TTC549 (cell line): ENCODE results near the gene XG.
"Not testable (repeated sequence)": the region's sequence is repeated elsewhere in the genome, so short reads cannot be mapped to it uniquely, and the experiment has no call there.

ENCODE experiments used
- FAIRE-seq: peaks from 2 replicates; lab custom pipeline; 2012; peaks lifted over from hg19 to GRCh38; lab: Jason Lieb, UNC

XG gene

GRCh38 chrX:2733286-2733685 lies 18.6 kb upstream of the XG start:
- FAIRE-seq: no peak

DNA sequence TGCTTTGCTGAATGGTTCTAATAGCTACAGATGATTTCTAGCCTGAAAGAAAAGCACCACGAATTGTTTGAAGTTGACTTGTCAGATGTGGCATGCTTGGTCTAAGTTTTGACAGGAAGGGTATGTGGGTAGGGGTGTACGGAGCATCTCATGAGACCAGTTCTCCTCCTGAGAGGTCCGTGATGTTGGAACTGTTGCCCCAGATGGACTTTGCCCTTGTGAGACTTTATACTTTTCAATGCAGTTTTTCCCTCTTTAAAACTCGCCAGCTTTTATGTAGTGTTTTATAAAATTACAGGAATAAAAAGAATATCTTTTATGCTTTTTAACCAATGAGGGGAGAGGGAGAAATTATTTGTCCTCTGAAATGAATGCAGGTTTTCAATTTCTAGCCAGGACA lies 16.6 kb upstream of the XG start:
- no peak for FAIRE-seq

GRCh38 chrX:2740672-2741071 lies 11.2 kb upstream of the XG start:
- FAIRE-seq: no peak

DNA sequence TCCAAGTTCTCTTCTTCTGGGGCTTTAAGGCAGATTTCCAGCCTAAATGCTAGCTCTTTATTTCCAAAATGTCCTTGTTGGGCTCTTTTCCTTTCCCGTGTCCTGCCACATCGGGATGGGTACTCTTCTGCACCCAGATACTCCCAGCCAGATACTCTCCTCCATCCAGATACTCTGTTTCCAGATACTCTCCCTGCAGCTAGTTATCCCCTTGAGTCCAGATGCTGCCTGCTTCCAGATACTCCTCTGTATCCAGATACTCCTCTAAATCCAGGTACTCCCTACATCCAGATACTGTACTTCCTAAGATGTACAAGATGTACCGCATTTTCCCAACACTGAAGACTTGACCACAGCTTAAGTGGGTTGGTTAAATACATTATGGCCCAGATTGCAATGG lies 10.5 kb upstream of the XG start:
- FAIRE-seq: no peak

DNA sequence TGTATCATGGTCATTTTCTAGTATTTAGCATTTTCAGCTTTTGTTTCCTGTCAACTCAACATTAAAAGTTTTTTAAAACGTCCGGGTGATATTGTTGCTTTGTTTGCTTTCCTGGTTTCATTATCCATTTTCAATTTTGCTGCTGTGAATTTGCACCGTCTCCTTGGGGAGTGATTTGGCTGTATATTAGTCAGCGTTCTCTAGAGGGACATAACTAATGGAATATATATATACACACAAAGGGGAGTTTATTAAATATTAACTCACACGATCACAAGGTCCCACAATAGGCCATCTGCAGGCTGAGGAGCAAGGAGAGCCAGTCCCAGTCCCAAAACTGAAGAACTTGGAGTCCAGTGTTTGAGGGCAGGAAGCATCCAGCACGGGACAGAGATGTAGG lies 5.6 kb upstream of the XG start:
- FAIRE-seq: not testable (repeated sequence)

DNA sequence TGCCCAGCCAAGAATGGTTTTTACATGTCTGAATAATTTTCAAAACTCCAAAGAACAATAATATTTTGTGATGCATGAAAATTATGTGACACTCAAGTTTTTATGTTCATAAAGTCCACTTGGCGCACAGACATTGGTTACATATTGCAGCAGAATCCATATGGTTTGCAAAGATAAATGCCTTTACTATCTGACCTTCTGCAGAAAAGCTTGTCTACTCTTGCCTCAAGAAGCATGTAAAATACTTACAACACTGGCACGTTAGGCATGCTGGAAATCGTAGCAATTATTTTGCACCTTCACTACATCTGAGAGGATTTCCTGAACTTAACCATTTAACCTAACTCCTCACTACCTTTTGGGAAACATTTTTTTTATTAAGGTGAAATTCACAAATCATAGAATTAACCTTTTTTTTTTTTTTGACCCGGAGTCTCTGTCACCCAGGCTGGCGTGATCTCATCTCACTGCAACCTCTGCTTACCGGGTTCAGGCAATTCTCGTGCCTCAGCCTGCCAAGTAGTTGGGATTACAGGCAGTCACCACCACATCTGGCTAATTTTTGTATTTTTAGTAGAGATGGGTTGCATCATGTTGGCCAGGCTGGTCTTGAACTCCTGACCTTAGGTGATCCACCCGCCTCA lies 3.5 kb upstream of the XG start:
- FAIRE-seq: no peak

DNA sequence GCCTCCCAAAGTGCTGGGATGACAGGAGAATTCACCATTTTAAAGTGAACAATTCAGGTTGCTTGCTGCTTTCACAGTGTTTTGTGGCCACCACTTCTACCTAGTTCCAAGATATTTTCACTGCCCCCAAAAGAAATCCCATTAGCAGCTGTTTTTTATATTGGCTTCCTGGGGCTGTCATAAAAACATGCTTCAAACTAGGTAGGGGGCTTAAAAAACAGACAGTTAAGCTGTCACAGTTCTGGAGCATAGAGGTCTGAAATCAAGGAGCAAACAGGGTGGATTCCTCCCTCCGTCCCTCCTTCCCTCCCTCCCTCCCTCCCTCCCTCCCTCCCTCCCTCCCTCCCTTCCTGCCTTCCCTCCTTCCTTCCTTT lies 3.0 kb upstream of the XG start:
- FAIRE-seq: no peak

DNA sequence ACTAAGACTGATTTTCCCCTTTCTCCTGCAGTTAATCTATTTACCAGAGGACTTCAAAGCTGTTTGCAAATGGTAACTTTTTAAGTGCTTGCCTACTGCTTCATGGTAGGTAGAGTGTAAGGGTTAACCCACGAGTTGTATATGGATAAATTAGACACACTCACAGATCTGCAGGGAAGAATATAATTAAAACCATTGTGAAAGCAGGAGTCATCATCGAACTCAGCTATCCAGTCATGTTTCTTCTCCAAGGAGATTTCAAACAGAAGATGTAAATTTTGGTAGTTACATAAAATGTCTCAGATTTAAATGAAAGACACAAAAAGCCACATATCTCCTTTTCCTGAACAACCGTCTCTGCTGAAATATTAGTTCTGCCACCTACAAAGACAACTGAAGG lies 549 bp upstream of the XG start:
- FAIRE-seq: no peak

- FAIRE-seq: not testable (repeated sequence)
Measured at GRCh38 chrX:2752441-2752840, 601 bp downstream of the XG start.

DNA sequence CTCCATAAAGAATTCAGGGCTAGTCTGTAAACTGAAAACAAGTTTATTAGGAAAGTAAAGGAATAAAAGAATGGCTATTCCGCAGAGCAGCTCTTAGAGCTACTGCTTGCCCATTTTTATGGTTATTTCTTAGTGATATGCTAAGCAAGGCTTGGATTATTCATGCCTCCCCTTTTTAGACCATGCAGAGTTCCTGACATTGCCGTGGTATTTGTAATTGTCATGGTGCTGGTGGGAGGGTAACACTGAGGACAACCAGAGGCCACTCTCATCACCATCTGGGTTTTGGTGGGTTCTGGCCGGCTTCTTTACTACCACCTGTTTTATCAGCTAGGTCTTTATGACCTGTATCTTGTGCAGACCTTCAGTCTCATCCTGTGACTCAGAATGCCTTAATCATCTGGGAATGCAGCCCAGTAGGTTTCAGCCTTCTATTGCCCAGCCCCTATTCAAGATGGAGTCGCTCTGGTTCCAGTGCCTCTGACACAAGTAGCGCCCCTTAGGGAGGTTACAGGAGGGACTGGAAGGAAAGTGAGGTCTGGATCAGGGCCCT lies 3.4 kb downstream of the XG start:
- not testable (repeated sequence) for FAIRE-seq

DNA sequence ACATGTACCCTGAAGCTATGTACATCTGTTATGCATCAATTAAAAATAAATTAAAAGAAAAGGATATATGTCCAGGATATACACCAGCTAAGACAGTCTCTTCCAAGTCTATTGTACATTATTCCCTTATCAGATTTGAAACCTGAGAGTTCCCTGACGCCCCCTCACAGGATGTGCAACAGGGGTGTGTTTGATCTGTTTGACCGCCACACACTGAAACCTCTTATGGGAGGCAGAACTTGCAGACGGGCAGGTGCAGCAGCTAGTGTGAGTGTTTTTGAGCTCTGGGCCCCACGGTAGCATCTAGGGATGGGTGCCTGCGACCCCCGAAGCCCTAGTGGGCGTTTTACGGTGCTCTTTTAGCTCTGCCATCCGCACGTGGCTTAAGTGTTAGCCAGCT lies 4.7 kb downstream of the XG start:
- FAIRE-seq: no peak

DNA sequence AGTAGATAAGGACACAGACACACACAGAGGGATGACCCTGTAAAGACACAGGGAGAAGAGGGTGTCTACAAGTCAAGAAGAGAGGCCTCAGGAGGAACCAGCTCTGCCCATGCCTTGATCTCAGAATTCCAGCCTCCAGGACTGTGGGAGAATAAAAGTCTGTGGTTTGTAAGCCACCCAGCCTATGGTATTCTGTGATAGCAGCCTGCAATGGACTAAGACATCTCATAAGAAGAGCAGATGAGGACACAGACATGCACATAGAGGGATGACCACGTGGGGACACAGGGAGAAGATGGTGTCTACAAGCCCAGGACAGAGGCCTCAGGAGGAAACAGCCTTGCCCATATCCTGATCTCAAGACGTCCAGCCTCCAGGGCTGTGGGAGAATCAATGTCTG lies 9.4 kb downstream of the XG start:
- FAIRE-seq: no peak

GRCh38 chrX:2762671-2763070 lies 10.8 kb downstream of the XG start:
- not testable (repeated sequence) for FAIRE-seq

GRCh38 chrX:2764766-2765548 lies 13.1 kb downstream of the XG start:
- FAIRE-seq: not testable (repeated sequence)

DNA sequence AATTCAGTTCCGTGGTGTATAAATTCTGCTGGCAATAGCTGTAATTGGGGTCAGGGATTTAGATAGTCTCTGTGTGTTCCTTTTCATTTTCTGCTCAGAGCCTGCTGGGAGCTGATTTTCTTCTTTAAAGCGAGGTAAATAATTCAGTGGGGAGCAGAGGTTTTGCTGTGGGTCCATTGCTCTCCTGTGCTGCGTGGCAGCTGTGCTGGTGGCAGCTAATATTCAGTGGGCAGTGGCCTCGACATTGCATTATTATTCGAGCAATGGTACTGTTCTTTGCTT lies 13.7 kb downstream of the XG start:
- FAIRE-seq: no peak

GRCh38 chrX:2766906-2767305 lies 15.1 kb downstream of the XG start:
- no peak for FAIRE-seq

GRCh38 chrX:2767631-2768455 lies 16.0 kb downstream of the XG start:
- no peak for FAIRE-seq

- FAIRE-seq: no peak
Measured at GRCh38 chrX:2769615-2770014, 17.8 kb downstream of the XG start.

DNA sequence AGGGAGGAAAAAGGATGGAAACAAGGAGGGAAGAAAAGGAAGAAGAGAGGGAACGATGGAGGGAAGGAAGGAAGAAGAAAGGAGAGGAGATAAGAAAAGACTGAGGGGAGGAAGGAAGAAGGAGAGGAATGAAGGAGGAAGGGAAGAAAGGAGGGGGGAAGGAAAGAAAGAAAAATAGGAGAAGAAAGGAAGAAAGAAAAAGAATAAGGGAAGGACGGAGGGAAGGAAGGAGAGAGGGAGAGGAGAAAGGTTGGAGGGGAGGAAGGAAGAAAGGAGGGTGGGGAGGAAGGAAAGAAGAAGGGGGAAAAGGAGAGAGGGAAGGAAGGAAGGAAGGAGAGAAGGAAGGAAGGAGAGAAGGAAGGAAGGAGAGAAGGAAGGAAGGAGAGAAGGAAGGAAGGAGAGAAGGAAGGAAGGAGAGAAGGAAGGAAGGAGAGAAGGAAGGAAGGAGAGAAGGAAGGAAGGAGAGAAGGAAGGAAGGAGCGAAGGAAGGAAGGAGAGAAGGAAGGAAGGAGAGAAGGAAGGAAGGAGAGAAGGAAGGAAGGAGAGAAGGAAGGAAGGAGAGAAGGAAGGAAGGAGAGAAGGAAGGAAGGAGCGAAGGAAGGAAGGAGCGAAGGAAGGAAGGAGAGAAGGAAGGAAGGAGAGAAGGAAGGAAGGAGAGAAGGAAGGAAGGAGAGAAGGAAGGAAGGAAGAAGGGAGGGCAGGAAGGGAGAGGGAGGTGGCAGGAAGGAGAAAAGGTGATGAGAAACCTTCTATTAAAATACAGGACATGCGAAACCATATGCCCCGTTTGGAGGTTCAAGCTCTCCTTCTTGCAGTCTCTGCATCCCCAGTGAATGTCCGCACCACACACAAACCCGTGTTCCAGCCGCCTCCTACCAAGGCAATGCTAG lies 21.6 kb downstream of the XG start:
- FAIRE-seq: not testable (repeated sequence)

GRCh38 chrX:2774057-2774456 lies 22.2 kb downstream of the XG start:
- FAIRE-seq: no peak

GRCh38 chrX:2774776-2775175 lies 22.9 kb downstream of the XG start:
- no peak for FAIRE-seq
